Measurements from ENCODE around the gene JMJD1C.
A peak's percentile ranks its signal among the peaks of the same experiment; 100 is the strongest.

The JMJD1C gene

GRCh38 chr10:63224241-63224640 is 241.5 kb downstream of the JMJD1C start:
- no peak overlapping the region for H3K4me3 ChIP-seq (ENCODE audit: low read depth, low read length)
- no peaks in the 10 kb centered on the region for H3K27me3 ChIP-seq (ENCODE audit: control insufficient read depth, insufficient read depth, low read length)
- H3K79me2 ChIP-seq, result peaks cover 16% of the 10 kb centered on the region
- no peak for TF ChIP-seq CTCF (IDR thresholded peaks at IDR 0.05)
- no peaks in the 10 kb centered on the region for H3K36me3 ChIP-seq (ENCODE audit: control insufficient read depth, insufficient read depth, low read length)
- H2AFZ ChIP-seq, result no peak overlapping the region
- H3K9ac ChIP-seq, result no peak overlapping the region
- no peak overlapping the region for H3K27ac ChIP-seq
- no peak overlapping the region for H3K4me2 ChIP-seq (ENCODE audit: low read length)
- H3K9me3 ChIP-seq (ENCODE audit: control insufficient read depth, low read length), result no peaks in the 10 kb centered on the region
- no peaks in the 10 kb centered on the region for H3K4me1 ChIP-seq

GRCh38 chr10:63221950-63222349 is 243.8 kb downstream of the JMJD1C start:
- no peaks in the 10 kb centered on the region for H3K9me3 ChIP-seq (ENCODE audit: control insufficient read depth, low read length)

GRCh38 chr10:63219749-63220148 is 246.0 kb downstream of the JMJD1C start:
- Histone ChIP-seq H3K9me3 (ENCODE audit: control insufficient read depth, low read length) (no peaks in the 10 kb centered on the region), H3K4me3 (ENCODE audit: low read depth, low read length) (no peak overlapping the region), H3K4me1 (no peaks in the 10 kb centered on the region), H3K9ac (no peak overlapping the region), H3K36me3 (ENCODE audit: control insufficient read depth, insufficient read depth, low read length) (no peaks in the 10 kb centered on the region), H3K4me2 (ENCODE audit: low read length) (no peak overlapping the region), H2AFZ (no peak overlapping the region), H3K27ac (no peak overlapping the region), H3K27me3 (ENCODE audit: control insufficient read depth, insufficient read depth, low read length) (no peaks in the 10 kb centered on the region), H3K79me2 (peaks cover 10% of the 10 kb centered on the region)
- TF ChIP-seq CTCF (IDR thresholded peaks at IDR 0.05), result no peak

More at GRCh38 chr10:63221950-63222349, 243.8 kb downstream of the JMJD1C start:
- Histone ChIP-seq H2AFZ (no peak overlapping the region), H3K79me2 (peaks cover 16% of the 10 kb centered on the region), H3K4me1 (no peaks in the 10 kb centered on the region), H3K4me2 (ENCODE audit: low read length) (no peak overlapping the region), H3K9ac (no peak overlapping the region), H3K27ac (no peak overlapping the region), H3K27me3 (ENCODE audit: control insufficient read depth, insufficient read depth, low read length) (no peaks in the 10 kb centered on the region), H3K36me3 (ENCODE audit: control insufficient read depth, insufficient read depth, low read length) (no peaks in the 10 kb centered on the region), H3K4me3 (ENCODE audit: low read depth, low read length) (no peak overlapping the region)
- TF ChIP-seq CTCF (IDR thresholded peaks at IDR 0.05), result no peak

- Histone ChIP-seq H3K4me3 (ENCODE audit: low read depth, low read length) (no peak overlapping the region), H2AFZ (no peak overlapping the region), H3K27me3 (ENCODE audit: control insufficient read depth, insufficient read depth, low read length) (no peaks in the 10 kb centered on the region), H3K9ac (no peak overlapping the region), H3K36me3 (ENCODE audit: control insufficient read depth, insufficient read depth, low read length) (no peaks in the 10 kb centered on the region), H3K9me3 (ENCODE audit: control insufficient read depth, low read length) (no peaks in the 10 kb centered on the region), H3K79me2 (peaks cover 7% of the 10 kb centered on the region), H3K4me1 (no peaks in the 10 kb centered on the region), H3K4me2 (ENCODE audit: low read length) (peak overlapping the region; percentile 8), H3K27ac (no peak overlapping the region)
- peak; percentile 79 for TF ChIP-seq CTCF (IDR thresholded peaks at IDR 0.05)
These were observed 248.6 kb downstream of the JMJD1C start for GRCh38 chr10:63217120-63217605.

GRCh38 chr10:63214571-63214970 is 251.2 kb downstream of the JMJD1C start:
- no peak overlapping the region for H3K4me2 ChIP-seq (ENCODE audit: low read length)
- no peaks in the 10 kb centered on the region for H3K9me3 ChIP-seq (ENCODE audit: control insufficient read depth, low read length)
- H3K27ac ChIP-seq, result no peak overlapping the region
- no peaks in the 10 kb centered on the region for H3K36me3 ChIP-seq (ENCODE audit: control insufficient read depth, insufficient read depth, low read length)
- H3K9ac ChIP-seq, result no peak overlapping the region
- H3K79me2 ChIP-seq, result peaks cover 6% of the 10 kb centered on the region
- no peaks in the 10 kb centered on the region for H3K4me1 ChIP-seq
- no peak for TF ChIP-seq CTCF (IDR thresholded peaks at IDR 0.05)
- H3K27me3 ChIP-seq (ENCODE audit: control insufficient read depth, insufficient read depth, low read length), result no peaks in the 10 kb centered on the region
- H2AFZ ChIP-seq, result no peak overlapping the region
- no peak overlapping the region for H3K4me3 ChIP-seq (ENCODE audit: low read depth, low read length)
